ENCODE data around the gene ATF4.

DNA sequence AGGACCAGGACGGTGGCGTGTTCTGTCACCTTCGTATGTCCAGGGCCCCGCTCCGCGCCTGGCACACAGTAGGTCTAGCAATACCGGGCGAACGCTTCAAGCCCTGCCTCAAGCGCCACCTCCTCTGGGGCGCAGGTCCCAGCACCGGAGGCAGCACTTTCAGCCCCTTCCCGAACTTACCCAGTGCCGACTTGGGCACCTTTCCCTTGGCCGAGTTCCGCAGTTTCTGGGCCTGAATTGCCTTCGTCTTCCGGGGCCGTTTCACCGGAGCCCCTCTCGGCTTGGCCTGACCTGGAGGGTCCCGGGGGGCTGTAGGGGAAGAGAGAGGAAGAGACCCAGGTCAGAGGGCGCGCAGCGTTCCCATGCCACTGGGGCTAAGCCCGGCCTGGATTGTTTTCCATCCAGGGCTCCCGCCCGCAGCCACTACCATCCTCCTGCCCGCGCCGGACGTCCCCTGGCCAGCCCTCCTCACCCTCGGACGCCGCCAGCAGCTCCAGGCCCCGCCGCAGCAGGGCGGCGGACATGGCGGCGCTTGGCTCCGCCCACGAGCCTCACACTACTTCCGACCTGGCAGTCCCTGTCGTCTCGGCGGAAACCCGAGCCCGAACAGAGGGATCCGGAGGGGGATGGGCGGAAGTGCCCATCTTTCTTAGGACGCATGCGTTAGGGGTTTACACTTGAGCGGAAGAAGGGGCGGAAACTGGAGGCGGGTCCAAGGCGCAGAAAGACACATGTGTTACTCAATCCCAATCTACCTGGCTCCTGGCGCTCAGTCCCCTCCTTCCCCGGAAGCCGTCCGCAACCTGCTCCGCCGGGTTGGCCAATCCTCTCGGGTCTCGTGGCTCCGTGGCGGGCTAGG lies 12.1 kb downstream of the ATF4 start, which contains the start of gene RPS19BP1:
- no peak for TF ChIP-seq GATA2 (IDR thresholded peaks at IDR 0.05; ENCODE audit: low read depth, low read length)
- no peak for TF ChIP-seq GATA3 (IDR thresholded peaks at IDR 0.05; ENCODE audit: low read depth, low read length)

Data from SH-SY5Y (cell line).